NK-92 (cell line): Measurements from ENCODE around the gene CIAPIN1.

Experiments
- DNase-seq: peaks from one replicate; lab custom pipeline; 2025; ENCODE audit not compliant: unreplicated experiment; lab: John Stamatoyannopoulos, UW

CIAPIN1 gene

DNA sequence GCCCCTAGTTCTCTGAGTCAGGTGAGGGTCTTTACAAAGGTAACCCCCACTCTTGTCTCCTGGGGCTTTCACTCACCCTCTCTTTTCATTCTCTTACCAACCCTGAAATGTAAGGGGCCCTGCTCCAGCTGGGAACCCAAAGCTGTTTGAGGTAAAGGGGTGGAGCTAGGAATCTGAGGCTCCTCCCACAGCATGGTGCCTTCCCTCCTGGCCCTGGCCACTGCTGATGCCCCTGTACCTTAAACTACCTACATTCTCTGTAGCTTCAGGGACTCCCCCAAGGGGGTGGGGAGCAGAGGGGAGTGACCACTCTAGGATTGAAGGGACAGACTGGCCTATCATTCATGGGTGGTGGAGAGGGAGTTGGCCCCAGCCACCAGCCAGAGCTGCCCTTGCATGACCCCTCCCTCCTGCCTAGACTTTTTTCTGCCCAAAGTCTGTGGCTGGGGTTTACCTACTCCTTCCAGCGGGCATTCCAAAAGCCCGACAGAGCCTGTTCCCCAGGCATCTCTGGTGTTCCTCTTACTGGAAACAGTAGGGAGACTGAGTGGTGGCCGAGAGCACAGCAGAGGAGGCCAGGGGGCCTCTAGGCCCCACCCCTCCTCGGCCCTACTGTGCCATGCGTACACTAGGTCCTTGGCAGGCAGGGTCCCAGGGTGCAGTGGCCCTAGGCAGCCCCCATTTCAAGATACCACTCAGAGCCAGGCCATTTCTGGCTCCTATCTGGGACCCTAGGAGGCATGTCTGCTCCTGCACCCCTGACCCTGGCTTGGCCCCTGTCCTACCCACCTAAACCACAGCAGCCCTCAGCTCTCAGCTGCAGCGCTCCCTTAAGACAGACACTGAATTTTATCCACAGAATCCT, 29.6 kb upstream of the CIAPIN1 start:
- no peak for DNase-seq

- no peak for DNase-seq
These were observed 28.6 kb upstream of the CIAPIN1 start for GRCh38 chr16:57475711-57476339.

- DNase-seq, result no peak
These were observed 27.8 kb upstream of the CIAPIN1 start for GRCh38 chr16:57474671-57475661.

DNA sequence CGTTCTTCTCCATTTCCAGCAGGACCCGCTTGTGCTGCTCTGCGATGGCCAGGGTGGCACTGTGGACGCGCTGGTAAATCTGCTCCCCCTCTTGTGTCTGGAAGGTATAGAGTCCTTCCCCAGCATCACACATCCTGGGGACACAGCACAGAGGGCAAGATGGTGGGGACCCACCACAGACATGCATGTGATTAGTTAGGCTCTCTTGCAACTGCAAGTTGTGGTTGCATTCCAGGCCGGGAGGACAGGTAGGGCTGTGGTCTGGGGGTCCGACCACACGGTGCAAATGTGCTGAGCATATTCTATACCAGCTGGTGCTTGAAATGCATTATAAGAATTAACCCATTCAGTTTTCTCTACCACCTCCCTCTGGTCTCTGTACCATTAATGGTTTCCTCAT, 26.7 kb upstream of the CIAPIN1 start:
- no peak for DNase-seq

DNA sequence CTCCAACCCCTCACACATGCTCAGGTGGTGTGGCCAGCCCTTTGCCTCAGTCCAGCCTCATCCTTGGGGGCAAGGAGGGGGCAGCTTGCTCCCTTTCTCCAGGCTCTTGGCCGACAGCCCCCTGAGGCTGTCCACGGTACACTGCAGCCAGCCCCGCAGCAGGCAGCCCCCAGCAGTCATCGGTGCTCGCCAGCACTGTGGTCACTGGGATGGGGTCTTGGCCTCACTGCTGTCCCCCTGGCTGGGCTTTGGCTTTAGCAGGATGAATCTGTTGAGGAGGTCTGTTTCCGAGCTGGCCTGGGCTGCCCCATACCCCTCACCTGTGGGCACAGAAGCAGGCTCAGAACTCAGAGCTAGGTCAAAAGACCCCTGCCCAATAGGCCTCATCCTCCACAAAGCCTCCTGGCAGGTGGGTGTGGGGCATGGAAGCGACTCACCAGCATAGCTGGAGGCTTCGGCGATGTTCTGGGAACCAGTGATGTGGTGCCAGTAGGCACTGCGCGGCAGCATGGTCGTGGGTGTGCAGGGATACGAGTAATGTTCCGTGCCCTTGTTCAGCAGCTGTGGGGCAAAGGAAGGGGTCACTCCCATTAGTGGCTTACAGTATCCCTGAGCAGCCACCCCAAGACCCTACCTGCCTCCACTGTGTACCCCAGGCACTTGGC, 26.1 kb upstream of the CIAPIN1 start:
- DNase-seq, result no peak

- no peak for DNase-seq
These were observed 25.5 kb upstream of the CIAPIN1 start for GRCh38 chr16:57472665-57473060.

- DNase-seq, result no peak
These were observed 24.9 kb upstream of the CIAPIN1 start for GRCh38 chr16:57471852-57472664.

DNA sequence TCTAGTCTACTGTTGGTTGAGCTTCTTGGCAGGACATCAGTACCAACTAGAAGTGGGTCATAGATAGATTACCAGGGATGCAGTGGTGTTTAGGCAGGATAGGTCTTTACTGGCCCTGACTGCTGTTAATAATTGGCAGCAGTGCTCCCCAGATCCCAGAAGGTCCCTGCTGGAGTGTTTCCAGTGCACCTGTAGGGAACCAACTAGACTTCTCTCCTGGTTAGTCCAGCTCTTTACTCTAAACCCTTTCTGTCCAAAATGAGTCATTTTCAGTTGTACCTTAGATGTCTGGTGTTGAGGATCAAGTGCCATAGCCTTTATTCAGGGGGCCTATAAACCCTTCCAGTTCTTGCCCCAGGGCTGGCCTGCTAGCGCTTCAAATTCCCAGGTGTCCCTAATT, 24.0 kb upstream of the CIAPIN1 start:
- DNase-seq, result no peak

GRCh38 chr16:57470711-57471110, 23.5 kb upstream of the CIAPIN1 start:
- DNase-seq, result no peak

- no peak for DNase-seq
These were observed 22.8 kb upstream of the CIAPIN1 start for GRCh38 chr16:57469917-57470470.

GRCh38 chr16:57469046-57469445, 21.9 kb upstream of the CIAPIN1 start:
- no peak for DNase-seq

GRCh38 chr16:57468346-57468745, 21.2 kb upstream of the CIAPIN1 start:
- no peak for DNase-seq

DNA sequence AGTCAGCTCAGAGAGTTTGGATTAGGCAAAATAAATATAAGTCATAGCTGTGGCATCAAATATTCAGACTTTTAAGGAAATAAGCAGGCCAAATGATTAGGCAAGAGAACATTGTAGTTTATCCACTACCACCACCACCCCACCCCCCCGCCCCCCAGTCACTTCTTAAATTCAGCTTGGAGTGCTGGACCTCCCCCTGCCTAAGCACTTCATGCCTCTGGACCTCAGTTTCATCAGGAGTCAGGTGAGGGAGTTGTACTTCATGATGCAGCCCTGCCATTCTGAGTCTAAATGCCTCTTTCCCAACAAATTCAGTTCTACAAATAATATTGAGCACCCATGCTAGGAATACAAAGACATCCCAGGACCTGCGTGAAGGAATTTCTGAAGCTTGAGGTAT, 17.3 kb upstream of the CIAPIN1 start:
- no peak for DNase-seq

DNA sequence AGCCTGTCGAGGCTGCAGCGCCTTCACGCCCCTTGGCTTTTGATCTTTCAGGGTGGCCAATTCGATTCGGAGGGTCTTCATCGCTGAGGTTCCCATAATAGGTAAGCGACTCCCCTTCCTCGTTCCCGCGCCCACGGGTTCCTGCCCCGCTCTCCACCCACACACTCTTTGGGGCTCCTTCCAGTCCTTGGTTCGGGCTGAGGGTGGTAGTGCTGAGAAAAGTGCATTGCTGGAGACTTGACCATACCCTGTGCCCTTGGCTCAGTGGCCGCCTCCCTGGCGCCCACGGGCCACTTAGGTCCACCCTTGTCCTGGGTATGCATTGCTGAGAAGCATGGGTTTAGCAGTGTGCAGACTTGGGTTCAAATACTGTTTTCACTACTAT, 15.8 kb upstream of the CIAPIN1 start:
- no peak for DNase-seq

DNA sequence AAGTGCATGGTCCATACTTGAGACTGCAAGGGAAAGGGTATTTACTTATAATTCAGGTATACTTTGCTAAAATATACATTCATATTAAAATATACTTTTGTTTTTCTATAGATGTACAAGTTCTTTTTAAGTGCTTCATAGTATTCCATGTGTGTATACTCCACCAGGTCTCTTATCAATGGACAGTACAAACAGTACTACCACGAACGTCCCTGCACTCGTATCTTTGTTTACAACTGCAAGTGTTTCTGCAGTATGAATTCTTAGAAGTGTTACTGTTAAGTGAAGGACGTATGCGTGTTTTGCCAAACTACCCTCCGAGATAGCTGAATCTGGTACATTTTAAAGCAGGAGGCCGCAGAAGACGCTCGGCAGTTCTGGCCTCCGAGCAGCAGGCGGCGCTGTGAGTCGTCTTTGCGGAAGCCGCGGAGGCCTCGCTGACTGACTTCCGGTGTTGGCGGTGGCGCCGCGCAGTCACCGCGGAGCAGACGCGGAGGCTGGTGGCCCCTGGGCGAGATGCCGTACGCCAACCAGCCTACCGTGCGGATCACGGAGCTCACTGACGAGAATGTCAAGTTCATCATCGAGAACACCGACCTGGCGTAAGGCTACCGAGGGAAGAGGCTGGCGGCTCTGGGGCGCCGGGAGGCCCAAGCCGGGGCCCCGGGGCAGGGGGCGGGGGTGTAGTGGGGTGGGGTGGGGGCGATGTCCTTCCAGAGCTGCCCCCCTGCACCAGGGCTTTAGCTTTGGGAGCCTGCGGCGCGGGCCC, 15.2 kb upstream of the CIAPIN1 start, which contains the start of gene POLR2C:
TSS of gene POLR2C (plus strand) at position 471 of the 769 bp plus-strand sequence. CDS start at position 517, 46 bp downstream.
- peak; percentile 15 for DNase-seq

DNA sequence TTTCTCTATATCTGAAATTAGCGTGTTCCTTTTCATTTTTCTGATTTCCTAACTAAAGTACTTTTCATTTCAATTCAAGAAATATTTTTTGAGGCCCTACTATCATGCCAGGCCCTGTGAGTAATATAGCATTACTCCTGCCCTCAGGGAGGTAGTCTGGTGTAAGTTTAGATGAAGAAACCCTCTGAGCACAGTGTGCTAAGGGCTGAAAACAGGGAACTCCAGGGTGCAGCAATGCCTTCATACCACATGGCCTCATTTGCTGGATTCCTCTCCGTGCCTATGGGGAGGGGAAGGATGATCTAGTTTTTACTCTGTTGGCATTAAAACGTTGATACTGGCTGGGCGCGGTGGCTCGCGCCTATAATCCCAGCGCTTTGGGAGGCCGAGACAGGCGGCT, 4.8 kb upstream of the CIAPIN1 start:
- DNase-seq, result no peak

- DNase-seq, result no peak
These were observed 527 bp downstream of the CIAPIN1 start for GRCh38 chr16:57446531-57447185.

DNA sequence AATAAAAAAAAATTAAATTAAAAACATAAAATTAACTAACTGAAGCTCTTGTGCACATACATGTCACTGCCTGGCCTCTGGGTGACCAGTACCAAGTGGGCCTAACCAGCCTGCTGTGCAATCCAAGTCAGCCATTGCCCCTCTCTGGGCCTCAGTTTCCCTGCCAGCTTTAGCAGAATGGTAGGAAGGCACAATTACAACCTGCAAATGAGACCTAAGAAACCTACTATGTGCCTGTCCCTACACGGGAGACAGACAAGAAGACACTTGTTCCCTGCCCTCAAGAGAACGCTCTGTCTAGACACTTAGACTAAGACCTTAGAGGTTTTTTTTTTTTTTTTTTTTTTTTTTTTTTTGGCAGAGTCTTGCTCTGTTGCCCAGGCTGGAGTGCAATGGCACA, 1.7 kb downstream of the CIAPIN1 start:
- DNase-seq, result no peak
